ENCODE measurements around the gene TRIM8.

GRCh38 chr10:102676534-102677315 is 32.4 kb downstream of the TRIM8 start:
- TF ChIP-seq CTCF (IDR thresholded peaks at IDR 0.05) (no peak), POLR2AphosphoS5 (IDR thresholded peaks at IDR 0.05) (no peak)

Measured in prostate gland (tissue), 2 donors.